ENCODE results near the gene GPR146.
A peak's percentile ranks its signal among the peaks of the same experiment; 100 is the strongest.
"Not testable (repeated sequence)": the region's sequence is repeated elsewhere in the genome, so short reads cannot be mapped to it uniquely, and the experiment has no call there.

GPR146 gene

GRCh38 chr7:1059200-1060091, 15.1 kb downstream of the GPR146 start:
- DNase-seq = no peak

DNA sequence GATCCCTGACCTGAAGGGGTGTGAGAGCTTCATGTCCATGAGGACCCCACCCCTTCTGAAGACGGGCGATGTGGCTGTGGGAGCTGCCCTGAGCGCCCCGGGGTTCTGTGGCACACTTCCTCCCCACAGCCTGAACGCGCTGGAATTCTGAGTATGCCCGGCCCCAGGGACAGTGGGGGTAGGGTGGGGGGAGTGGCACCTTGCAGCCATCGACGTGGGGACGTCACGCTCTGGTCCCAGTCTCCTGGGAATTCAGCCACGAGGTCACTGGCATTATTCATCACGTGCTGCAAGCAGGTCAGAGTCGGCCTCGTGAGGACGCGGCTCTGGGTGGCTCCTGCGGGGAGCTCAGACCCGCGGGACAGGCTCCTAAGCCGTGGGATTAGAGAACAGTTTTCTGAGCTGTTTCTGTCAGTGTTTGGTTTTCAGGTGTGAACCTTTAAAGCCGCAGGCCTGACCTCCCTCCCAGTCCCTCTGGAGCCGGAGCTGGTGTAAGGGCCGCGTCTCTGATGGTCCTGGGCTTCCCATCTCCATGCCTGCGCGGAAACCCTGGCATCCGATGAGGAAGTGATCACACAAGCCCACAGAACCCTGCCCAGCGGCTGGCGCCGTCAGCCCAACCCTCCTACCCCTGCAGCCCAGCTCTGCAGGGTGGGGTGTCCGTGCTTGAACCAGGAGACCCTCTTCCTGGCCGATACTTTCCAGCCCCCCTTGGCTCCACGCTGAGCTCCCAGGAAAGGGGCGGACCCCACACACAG, 16.1 kb downstream of the GPR146 start:
- DNase-seq = no peak

GRCh38 chr7:1061180-1061579, 16.8 kb downstream of the GPR146 start:
- DNase-seq = no peak

- DNase-seq = no peak
These were observed 18.2 kb downstream of the GPR146 start for GRCh38 chr7:1062296-1063294.

DNA sequence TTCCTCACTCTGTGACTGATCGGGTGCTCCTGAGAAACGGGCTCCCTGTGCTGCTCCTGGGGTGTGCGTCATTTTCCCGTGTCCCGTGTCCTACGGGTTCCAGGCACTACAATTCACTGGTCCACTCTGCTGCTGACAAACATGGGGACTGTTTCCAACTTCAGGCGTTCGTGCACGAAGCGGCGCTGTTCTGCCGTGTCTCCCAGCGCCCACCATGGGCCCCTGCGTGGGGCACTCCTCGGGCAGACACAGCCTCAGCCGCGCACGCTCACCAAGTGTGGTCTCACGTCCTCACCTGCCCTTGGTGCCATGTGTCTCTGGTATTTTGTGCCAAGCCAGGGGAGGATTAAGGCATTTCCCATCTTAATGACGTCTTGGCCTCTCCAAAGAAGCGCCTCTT, 19.0 kb downstream of the GPR146 start:
- DNase-seq = no peak

GRCh38 chr7:1064581-1064980, 20.2 kb downstream of the GPR146 start:
- no peak for DNase-seq

- DNase-seq = no peak
These were observed 20.9 kb downstream of the GPR146 start for GRCh38 chr7:1065263-1065584.

- peak; percentile 84 for DNase-seq
These were observed 21.4 kb downstream of the GPR146 start for GRCh38 chr7:1065585-1066241.

DNA sequence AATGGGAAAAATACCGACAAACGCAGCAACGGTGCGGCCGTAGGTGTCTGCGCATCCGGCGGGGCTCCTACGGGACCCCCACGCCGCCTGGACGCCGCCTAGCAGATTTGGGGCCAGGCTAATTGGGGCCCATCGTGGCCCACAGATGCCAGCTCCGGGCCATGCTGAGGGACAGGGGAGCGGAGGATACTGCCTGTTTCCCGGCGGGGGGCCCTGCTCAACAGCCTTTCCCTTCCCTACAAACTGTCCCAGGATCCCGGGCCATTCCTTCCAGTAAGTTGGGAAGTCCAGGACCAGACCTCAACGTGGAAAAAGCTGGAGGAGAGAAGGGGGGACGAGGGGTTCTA, 21.9 kb downstream of the GPR146 start:
- no peak for DNase-seq

GRCh38 chr7:1068013-1068412, 23.7 kb downstream of the GPR146 start:
- no peak for DNase-seq

- no peak for DNase-seq
These were observed 24.3 kb downstream of the GPR146 start for GRCh38 chr7:1068619-1069018.

DNA sequence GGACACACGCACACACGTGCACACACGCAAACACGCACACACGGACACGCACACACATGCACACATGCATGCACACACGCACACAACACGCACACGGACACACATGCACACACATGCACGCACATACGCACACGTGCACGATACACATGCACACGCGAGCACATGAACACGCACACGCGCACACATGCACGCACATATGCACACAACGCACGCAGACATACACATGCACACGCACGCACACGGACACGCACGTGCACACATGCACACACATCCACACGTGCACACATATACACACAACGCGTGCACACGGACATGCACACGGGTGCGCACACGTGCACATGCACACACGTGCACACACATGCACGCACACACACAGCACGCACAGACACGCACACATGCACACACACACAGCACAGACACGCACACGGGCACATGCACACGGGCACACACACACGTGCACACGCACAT, 26.2 kb downstream of the GPR146 start:
- DNase-seq = no peak

DNA sequence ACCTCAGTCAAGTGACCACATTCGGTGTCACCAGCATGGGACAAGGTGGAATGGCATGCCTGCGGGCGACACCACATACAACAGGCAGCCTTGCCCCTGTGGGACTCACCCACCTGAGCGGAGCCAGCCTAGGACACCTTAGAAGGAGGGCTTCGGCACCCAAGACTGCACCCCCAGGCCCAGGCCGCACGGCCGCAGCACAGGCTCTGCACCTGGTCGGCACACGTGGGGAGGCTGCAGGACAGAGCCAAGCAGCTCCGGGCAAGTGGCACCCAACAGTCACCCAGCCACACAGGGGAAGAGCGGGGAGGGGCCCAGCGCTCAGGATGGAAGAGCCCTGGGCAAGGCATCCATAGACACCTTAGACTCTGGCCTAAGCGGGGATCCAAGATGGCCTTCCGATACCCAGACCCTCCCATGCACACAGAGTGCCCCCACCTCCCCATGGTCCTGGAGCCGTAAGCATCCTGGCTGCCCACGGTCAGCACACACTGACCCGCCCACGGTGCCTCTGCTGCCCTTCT, 27.4 kb downstream of the GPR146 start:
- no peak for DNase-seq

- no peak for DNase-seq
These were observed 29.0 kb downstream of the GPR146 start for GRCh38 chr7:1073142-1073977.

DNA sequence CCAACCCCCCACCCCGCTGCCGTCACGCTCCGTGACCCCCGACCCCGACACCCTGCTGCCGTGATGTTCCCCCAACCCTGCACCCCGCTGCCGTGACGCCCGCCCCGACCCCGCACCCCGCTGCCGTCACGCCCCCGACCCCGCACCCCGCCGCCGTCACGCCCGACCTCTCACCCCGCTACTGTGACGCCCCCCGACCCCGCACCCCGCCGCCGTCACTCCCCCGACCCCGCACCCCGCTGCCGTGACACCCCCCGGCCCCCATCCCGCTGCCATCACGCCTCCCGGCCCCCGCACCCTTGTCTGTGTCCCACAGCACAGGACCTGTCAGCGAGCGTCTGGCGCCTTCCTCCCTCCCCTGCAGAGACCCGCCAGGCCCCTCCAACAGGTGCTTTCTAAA, 29.7 kb downstream of the GPR146 start:
- DNase-seq = not testable (repeated sequence)

DNA sequence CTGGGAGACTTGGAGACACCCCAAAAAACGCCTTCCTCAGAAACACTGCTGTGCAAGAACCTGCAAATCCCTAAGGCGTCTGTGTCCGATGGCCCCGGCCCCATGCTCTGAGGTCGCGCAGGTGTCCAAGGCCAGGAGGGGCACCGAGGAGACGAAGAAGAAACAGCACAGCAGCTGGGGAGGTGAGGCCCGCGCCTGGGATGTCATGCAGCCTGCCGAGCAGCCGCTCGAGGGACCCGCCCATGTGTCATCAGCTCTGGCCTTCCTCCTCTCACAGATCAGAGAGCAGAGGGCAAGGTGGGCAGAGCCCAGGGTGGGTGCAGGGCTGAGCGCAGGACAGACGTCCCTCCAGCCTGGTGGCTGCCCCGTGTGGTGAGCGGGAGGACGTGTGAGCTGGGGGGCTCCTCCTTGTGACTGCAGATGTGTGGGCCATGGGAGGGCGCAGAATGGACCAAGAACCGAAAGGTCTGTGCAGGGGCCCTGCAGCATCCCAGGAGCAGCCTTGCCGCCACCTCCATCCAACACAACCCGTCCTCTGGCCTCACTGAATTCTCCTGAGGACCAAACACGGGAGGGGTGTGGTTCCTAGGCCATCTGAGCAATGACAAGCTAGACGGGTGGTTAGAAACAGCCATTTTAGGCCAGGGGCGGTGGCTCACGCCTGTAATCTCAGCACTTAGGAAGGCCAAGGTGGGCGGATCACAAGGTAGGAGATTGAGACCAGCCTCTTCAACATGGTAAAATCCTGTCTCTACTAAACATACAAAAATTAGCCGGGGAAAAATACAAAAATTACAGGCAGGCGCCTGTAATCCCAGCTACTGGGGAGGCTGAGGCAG, 30.5 kb downstream of the GPR146 start:
- DNase-seq = no peak

DNA sequence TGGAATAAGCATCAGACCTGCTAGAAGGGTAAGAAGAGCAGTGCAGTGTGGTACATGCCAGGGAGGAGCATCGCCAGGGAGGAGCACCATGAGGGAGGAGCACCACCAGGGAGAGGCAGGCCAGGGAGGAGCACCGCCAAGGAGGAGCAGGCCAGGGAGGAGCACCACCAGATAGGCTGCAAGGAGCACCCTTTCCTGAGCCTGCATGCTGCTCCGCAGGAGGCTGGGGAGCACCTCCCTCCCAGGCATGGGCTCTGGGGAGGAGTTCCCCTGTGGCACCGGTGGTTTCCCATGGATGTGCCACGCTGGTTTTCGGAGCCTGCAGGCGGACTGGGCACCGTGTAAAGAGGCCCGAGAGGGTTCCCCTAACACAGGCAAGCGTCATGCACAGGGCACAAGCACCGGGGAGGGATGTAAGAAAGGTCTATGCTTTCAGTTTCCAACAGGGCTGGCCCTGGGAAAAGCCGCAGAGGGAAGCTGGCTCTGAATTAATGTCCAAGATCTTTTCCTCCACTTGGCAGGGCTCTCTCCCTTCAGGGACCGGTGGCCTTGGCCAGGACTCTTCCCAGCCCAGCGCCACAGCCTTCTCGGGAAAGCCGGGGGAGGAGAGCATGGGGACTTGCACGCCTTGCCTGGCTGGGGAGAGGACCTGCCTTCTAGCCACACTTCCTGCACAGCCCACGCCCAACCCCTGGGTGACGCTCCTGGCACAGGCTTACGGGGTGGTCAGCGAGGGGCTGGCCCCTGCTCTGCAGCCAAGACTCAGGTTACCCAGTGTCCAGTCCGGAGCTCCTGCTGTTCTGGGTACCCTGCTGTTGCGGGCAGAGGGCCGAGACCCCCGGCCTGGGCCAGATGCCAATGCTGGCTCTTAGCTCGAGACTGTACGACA, 32.1 kb downstream of the GPR146 start:
- no peak for DNase-seq

DNA sequence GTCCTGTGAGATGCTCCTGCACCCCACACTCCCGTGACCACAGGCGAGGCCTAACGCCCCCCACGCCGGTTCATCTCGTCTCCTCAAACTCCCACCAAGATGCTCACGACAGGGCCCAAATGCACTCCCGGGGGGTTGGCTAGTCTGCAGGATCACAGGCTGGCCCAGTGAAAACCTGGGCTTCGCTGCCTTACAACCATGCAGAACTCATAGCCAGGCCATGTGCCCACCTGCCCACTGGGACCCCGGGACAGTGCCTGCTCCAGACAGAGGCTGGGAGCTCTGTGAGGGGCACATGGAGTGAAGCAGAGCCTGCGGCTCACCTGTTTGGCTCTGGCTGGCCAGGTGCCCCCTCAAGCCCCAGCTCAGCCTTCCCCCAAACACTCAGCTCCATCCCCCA, 34.2 kb downstream of the GPR146 start:
- no peak for DNase-seq

GRCh38 chr7:1078985-1079384, 34.6 kb downstream of the GPR146 start:
- DNase-seq = no peak
